Measurements from ENCODE around the gene LRRC47. TPM values are rescaled to one million over a fixed set of nuclear protein-coding genes. Genes with fewer than 3 reads are reported as not detected.

The LRRC47 gene
- total and polyA plus RNA-seq, 2 of the 8 experiments (the other 6 are each of a cell fraction or from before 2014, with no cell fraction given) = 38.3 to 82.4 TPM

DNA sequence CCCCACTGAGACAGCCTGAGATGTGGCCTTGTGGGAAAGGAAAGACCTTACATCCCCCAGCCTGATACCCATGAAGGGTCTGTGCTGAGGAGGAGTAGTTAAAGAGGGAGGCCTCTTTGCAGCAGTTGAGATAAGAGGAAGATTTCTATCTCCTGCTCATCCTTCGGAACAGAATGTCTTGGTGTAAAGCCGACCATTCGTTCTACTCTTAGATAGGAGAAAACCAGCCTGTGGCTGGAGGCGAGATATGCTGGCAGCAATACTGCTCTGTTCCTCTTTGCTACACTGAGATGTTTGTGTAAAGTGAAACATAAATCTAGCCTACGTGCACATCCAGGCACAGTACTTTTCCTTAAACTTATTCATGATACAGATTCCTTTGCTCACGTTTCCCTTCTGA, 45.6 kb downstream of the LRRC47 start (continued):
- TF ChIP-seq, protein P1, sequence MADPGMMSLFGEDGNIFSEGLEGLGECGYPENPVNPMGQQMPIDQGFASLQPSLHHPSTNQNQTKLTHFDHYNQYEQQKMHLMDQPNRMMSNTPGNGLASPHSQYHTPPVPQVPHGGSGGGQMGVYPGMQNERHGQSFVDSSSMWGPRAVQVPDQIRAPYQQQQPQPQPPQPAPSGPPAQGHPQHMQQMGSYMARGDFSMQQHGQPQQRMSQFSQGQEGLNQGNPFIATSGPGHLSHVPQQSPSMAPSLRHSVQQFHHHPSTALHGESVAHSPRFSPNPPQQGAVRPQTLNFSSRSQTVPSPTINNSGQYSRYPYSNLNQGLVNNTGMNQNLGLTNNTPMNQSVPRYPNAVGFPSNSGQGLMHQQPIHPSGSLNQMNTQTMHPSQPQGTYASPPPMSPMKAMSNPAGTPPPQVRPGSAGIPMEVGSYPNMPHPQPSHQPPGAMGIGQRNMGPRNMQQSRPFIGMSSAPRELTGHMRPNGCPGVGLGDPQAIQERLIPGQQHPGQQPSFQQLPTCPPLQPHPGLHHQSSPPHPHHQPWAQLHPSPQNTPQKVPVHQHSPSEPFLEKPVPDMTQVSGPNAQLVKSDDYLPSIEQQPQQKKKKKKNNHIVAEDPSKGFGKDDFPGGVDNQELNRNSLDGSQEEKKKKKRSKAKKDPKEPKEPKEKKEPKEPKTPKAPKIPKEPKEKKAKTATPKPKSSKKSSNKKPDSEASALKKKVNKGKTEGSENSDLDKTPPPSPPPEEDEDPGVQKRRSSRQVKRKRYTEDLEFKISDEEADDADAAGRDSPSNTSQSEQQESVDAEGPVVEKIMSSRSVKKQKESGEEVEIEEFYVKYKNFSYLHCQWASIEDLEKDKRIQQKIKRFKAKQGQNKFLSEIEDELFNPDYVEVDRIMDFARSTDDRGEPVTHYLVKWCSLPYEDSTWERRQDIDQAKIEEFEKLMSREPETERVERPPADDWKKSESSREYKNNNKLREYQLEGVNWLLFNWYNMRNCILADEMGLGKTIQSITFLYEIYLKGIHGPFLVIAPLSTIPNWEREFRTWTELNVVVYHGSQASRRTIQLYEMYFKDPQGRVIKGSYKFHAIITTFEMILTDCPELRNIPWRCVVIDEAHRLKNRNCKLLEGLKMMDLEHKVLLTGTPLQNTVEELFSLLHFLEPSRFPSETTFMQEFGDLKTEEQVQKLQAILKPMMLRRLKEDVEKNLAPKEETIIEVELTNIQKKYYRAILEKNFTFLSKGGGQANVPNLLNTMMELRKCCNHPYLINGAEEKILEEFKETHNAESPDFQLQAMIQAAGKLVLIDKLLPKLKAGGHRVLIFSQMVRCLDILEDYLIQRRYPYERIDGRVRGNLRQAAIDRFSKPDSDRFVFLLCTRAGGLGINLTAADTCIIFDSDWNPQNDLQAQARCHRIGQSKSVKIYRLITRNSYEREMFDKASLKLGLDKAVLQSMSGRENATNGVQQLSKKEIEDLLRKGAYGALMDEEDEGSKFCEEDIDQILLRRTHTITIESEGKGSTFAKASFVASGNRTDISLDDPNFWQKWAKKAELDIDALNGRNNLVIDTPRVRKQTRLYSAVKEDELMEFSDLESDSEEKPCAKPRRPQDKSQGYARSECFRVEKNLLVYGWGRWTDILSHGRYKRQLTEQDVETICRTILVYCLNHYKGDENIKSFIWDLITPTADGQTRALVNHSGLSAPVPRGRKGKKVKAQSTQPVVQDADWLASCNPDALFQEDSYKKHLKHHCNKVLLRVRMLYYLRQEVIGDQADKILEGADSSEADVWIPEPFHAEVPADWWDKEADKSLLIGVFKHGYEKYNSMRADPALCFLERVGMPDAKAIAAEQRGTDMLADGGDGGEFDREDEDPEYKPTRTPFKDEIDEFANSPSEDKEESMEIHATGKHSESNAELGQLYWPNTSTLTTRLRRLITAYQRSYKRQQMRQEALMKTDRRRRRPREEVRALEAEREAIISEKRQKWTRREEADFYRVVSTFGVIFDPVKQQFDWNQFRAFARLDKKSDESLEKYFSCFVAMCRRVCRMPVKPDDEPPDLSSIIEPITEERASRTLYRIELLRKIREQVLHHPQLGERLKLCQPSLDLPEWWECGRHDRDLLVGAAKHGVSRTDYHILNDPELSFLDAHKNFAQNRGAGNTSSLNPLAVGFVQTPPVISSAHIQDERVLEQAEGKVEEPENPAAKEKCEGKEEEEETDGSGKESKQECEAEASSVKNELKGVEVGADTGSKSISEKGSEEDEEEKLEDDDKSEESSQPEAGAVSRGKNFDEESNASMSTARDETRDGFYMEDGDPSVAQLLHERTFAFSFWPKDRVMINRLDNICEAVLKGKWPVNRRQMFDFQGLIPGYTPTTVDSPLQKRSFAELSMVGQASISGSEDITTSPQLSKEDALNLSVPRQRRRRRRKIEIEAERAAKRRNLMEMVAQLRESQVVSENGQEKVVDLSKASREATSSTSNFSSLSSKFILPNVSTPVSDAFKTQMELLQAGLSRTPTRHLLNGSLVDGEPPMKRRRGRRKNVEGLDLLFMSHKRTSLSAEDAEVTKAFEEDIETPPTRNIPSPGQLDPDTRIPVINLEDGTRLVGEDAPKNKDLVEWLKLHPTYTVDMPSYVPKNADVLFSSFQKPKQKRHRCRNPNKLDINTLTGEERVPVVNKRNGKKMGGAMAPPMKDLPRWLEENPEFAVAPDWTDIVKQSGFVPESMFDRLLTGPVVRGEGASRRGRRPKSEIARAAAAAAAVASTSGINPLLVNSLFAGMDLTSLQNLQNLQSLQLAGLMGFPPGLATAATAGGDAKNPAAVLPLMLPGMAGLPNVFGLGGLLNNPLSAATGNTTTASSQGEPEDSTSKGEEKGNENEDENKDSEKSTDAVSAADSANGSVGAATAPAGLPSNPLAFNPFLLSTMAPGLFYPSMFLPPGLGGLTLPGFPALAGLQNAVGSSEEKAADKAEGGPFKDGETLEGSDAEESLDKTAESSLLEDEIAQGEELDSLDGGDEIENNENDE (IDR thresholded peaks at IDR 0.05; ENCODE audit: insufficient replicate concordance, low read length) = no peak
- TF ChIP-seq PHF8 (conservative IDR thresholded peaks at IDR 0.05; ENCODE audit: low read depth, low read length) (no peak), EGR1 (IDR thresholded peaks at IDR 0.05; ENCODE audit: borderline replicate concordance, low read depth, low read length) (no peak), YY1 (IDR thresholded peaks at IDR 0.05; ENCODE audit: low read depth, low read length) (no peak), POLR2AphosphoS5 (IDR thresholded peaks at IDR 0.05; ENCODE audit: low read depth, low read length) (no peak)
- TF ChIP-seq, protein P2, sequence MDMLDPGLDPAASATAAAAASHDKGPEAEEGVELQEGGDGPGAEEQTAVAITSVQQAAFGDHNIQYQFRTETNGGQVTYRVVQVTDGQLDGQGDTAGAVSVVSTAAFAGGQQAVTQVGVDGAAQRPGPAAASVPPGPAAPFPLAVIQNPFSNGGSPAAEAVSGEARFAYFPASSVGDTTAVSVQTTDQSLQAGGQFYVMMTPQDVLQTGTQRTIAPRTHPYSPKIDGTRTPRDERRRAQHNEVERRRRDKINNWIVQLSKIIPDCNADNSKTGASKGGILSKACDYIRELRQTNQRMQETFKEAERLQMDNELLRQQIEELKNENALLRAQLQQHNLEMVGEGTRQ (IDR thresholded peaks at IDR 0.05; ENCODE audit: low read length) = no peak

Measured in H1 (cell line).